ENCODE data around the gene CCN5.
"Not testable (repeated sequence)": the region's sequence is repeated elsewhere in the genome, so short reads cannot be mapped to it uniquely, and the experiment has no call there.

CCN5 gene

GRCh38 chr20:44688053-44688625 lies 27.0 kb upstream of the CCN5 start:
- no peaks in the 10 kb centered on the region for H3K36me3 ChIP-seq (ENCODE audit: control insufficient read depth, insufficient read depth, low read length)
- peaks cover 3% of the 10 kb centered on the region for H3K27me3 ChIP-seq (ENCODE audit: control insufficient read depth, insufficient read depth, low read length)
- H3K4me3 ChIP-seq (ENCODE audit: low read length) = no peak overlapping the region
- no peak overlapping the region for H3K27ac ChIP-seq (ENCODE audit: low read depth, low read length)
- H3K9ac ChIP-seq (ENCODE audit: low read length) = no peak overlapping the region
- no peaks in the 10 kb centered on the region for H3K4me1 ChIP-seq (ENCODE audit: control insufficient read depth, insufficient read depth, low read length)

DNA sequence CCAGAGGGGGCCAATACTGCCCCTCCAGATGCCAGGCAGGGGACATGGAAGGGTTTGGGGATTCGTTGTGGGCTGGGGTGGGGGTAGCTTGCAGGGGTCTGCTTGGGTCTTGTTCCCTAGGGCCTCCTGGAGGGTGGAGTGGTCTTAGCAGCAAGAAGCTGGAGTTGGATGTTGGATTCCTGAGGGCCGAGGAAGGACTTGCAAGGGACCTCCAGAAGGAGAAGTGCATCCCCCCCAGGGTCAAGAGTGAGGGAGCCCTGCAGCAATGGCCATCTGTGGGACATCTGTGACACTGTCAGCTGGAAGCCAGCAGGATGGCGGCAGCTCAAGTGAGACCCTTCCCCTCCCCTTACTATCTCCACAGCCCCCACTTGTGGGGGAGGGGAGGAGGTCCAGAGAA lies 25.4 kb upstream of the CCN5 start:
- Histone ChIP-seq H3K27me3 (ENCODE audit: control insufficient read depth, insufficient read depth, low read length) (no peaks in the 10 kb centered on the region), H3K27ac (ENCODE audit: low read depth, low read length) (no peak overlapping the region), H3K36me3 (ENCODE audit: control insufficient read depth, insufficient read depth, low read length) (no peaks in the 10 kb centered on the region), H3K4me3 (ENCODE audit: low read length) (no peak overlapping the region), H3K9ac (ENCODE audit: low read length) (no peak overlapping the region), H3K4me1 (ENCODE audit: control insufficient read depth, insufficient read depth, low read length) (no peaks in the 10 kb centered on the region)

DNA sequence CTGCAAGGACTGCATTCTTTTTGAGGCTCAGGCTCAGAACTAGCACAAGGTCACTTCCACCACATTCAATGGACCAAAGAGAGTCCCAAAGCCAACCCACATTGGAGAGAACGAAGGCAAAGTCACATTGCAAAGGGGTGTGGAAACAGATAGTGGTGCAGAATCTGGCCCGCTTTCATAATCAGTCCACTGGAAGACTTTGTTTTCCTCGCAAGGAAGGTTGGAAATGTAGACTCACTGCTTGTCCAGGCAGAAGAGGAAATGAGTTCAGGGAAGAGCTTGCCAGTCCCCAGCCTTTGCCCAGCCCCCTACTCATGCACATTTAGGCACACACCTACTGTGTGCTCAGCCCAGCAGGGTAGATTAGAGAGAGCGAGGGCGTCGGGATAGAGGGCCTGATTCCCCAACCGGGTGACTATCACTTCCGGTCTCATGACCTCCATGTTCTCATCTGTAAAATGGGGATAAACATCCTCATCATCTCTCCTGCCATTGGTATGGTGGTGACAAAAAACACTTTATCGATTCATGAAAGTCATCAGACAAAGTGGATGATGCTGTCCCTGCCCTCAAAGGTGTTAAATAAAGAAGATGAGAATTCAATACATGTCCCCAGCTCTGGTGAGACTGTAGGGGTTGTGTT lies 24.3 kb upstream of the CCN5 start:
- no peak overlapping the region for H3K27ac ChIP-seq (ENCODE audit: low read depth, low read length)
- H3K9ac ChIP-seq (ENCODE audit: low read length) = no peak overlapping the region
- no peak overlapping the region for H3K4me3 ChIP-seq (ENCODE audit: low read length)
- no peaks in the 10 kb centered on the region for H3K4me1 ChIP-seq (ENCODE audit: control insufficient read depth, insufficient read depth, low read length)
- H3K36me3 ChIP-seq (ENCODE audit: control insufficient read depth, insufficient read depth, low read length) = no peaks in the 10 kb centered on the region
- no peaks in the 10 kb centered on the region for H3K27me3 ChIP-seq (ENCODE audit: control insufficient read depth, insufficient read depth, low read length)

DNA sequence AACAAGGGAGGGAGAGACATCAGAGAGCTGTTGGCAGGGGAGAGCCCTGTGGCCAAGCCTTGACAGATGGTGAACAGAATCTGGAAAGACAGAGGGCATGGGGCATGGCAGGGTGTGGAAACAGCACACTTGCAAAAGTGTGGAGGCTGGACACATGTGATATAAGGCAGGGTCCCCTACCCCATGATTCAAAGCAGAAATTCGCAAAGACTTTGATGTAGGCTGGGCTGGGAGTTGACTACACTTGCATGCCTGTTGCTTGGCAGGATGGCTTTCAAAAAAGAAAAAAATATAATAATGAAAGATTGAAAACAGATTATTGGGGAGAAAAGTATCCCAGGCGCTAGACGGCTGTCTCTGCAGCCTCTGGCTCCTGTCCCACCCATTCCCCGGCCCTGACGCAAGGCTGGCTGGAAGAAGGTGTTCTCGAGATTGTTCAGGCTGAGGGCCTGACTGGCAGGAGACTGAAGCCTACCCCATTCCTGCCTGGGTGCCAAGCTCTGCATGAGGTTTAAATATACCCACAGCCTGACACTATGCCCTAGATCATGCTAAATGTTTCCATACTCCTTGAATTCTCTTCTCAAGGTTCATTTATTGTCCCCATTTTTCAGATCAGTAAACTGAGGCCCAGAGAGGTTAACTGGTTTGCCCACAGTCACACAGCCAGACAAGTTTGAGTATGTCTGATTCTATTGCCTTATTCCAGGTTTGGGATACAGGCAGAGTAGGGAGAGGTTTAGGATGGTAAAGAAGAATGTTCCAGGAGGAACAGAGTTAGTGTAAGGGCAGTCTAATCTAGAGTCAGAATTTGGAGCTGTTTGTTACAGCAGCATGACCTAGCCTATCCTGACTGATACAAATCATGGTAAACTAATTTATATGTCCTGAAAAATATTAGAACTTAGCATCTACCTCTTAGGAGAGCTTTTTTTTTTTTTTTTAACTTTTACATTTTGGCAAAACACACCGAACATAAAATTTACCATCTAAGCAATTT lies 23.4 kb upstream of the CCN5 start:
- H3K9ac ChIP-seq (ENCODE audit: low read length) = no peak overlapping the region
- no peaks in the 10 kb centered on the region for H3K4me1 ChIP-seq (ENCODE audit: control insufficient read depth, insufficient read depth, low read length)
- no peaks in the 10 kb centered on the region for H3K36me3 ChIP-seq (ENCODE audit: control insufficient read depth, insufficient read depth, low read length)
- no peak overlapping the region for H3K27ac ChIP-seq (ENCODE audit: low read depth, low read length)
- no peak overlapping the region for H3K4me3 ChIP-seq (ENCODE audit: low read length)
- H3K27me3 ChIP-seq (ENCODE audit: control insufficient read depth, insufficient read depth, low read length) = no peaks in the 10 kb centered on the region

DNA sequence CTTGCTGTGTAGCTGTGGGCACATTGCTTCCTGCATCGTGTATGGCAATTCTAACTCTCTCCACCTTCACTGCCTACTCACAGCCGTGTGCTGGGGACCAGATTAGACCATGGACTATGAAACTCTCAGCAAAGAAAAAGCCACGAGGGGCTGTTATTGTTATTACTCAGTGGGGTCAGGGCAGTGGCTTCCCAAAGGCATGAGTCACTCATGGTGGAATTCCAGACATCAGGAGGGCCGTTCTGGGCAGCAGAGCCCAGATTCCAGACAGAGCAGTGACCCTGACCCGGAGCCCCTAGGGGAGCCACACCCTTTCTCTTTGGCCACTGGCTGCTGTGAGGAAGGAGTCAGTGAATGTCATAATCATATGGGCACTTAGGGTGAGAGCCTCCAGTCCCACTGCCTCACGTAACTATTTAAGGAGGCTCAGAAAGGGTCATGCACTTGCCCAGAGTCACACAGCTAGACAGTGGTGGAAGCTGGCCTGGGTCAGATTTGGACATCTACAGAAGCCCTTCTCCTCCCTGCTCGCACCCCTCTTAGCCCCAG lies 22.2 kb upstream of the CCN5 start:
- H3K9ac ChIP-seq (ENCODE audit: low read length) = no peak overlapping the region
- no peaks in the 10 kb centered on the region for H3K4me1 ChIP-seq (ENCODE audit: control insufficient read depth, insufficient read depth, low read length)
- H3K27me3 ChIP-seq (ENCODE audit: control insufficient read depth, insufficient read depth, low read length) = no peaks in the 10 kb centered on the region
- H3K36me3 ChIP-seq (ENCODE audit: control insufficient read depth, insufficient read depth, low read length) = no peaks in the 10 kb centered on the region
- no peak overlapping the region for H3K4me3 ChIP-seq (ENCODE audit: low read length)
- H3K27ac ChIP-seq (ENCODE audit: low read depth, low read length) = no peak overlapping the region

DNA sequence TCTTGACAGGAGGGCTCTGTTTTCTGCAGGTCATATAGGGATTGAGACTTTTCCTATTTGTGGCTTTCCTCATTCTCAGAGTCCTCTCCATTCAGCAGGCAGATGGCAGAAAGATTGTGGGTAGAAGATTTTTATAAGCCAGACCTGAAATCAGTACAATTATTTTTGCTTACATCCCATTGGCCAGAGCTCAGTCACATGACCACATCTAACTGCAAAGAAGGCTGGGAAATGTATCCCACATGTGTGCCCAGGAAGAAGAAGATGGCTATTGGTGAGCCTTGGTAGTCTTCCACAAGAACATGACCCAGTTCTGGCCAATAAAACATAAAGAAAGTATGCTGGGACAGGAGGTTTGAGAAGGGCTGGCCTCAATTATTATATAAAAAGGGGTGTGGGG lies 21.5 kb upstream of the CCN5 start:
- no peak overlapping the region for H3K4me3 ChIP-seq (ENCODE audit: low read length)
- H3K4me1 ChIP-seq (ENCODE audit: control insufficient read depth, insufficient read depth, low read length) = no peaks in the 10 kb centered on the region
- H3K36me3 ChIP-seq (ENCODE audit: control insufficient read depth, insufficient read depth, low read length) = no peaks in the 10 kb centered on the region
- H3K27ac ChIP-seq (ENCODE audit: low read depth, low read length) = no peak overlapping the region
- H3K9ac ChIP-seq (ENCODE audit: low read length) = no peak overlapping the region
- H3K27me3 ChIP-seq (ENCODE audit: control insufficient read depth, insufficient read depth, low read length) = no peaks in the 10 kb centered on the region

DNA sequence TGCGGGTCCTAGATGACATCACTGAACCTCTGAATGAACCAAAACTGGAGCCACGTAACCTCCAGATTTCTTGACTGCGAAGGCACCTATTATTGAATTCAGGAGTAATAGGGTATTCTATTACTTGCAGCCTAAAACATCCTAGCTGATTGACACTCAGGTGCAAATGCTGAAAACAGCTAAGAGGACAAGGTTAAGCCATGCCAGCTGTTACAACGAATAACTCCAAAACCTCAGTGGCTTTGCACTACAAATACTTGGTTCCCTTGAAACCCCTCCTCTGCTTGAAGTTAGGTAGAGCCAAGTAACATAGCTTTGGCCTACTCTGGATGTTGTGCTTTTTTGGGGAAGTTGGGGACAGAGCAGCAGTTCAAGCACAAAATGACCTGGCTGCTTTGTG lies 21.0 kb upstream of the CCN5 start:
- no peaks in the 10 kb centered on the region for H3K4me1 ChIP-seq (ENCODE audit: control insufficient read depth, insufficient read depth, low read length)
- H3K27ac ChIP-seq (ENCODE audit: low read depth, low read length) = no peak overlapping the region
- no peak overlapping the region for H3K4me3 ChIP-seq (ENCODE audit: low read length)
- H3K9ac ChIP-seq (ENCODE audit: low read length) = no peak overlapping the region
- H3K27me3 ChIP-seq (ENCODE audit: control insufficient read depth, insufficient read depth, low read length) = no peaks in the 10 kb centered on the region
- H3K36me3 ChIP-seq (ENCODE audit: control insufficient read depth, insufficient read depth, low read length) = no peaks in the 10 kb centered on the region

GRCh38 chr20:44695295-44695673 lies 19.9 kb upstream of the CCN5 start:
- H3K9ac ChIP-seq (ENCODE audit: low read length) = no peak overlapping the region
- no peaks in the 10 kb centered on the region for H3K4me1 ChIP-seq (ENCODE audit: control insufficient read depth, insufficient read depth, low read length)
- H3K27ac ChIP-seq (ENCODE audit: low read depth, low read length) = no peak overlapping the region
- H3K4me3 ChIP-seq (ENCODE audit: low read length) = no peak overlapping the region
- H3K36me3 ChIP-seq (ENCODE audit: control insufficient read depth, insufficient read depth, low read length) = no peaks in the 10 kb centered on the region
- no peaks in the 10 kb centered on the region for H3K27me3 ChIP-seq (ENCODE audit: control insufficient read depth, insufficient read depth, low read length)

- no peak overlapping the region for H3K4me3 ChIP-seq (ENCODE audit: low read length)
- no peak overlapping the region for H3K27ac ChIP-seq (ENCODE audit: low read depth, low read length)
- H3K9ac ChIP-seq (ENCODE audit: low read length) = no peak overlapping the region
- H3K4me1 ChIP-seq (ENCODE audit: control insufficient read depth, insufficient read depth, low read length) = no peaks in the 10 kb centered on the region
- H3K27me3 ChIP-seq (ENCODE audit: control insufficient read depth, insufficient read depth, low read length) = no peaks in the 10 kb centered on the region
- H3K36me3 ChIP-seq (ENCODE audit: control insufficient read depth, insufficient read depth, low read length) = no peaks in the 10 kb centered on the region
Measured at GRCh38 chr20:44695674-44696300, 19.4 kb upstream of the CCN5 start.

- Histone ChIP-seq H3K36me3 (ENCODE audit: control insufficient read depth, insufficient read depth, low read length) (no peaks in the 10 kb centered on the region), H3K27ac (ENCODE audit: low read depth, low read length) (no peak overlapping the region), H3K4me1 (ENCODE audit: control insufficient read depth, insufficient read depth, low read length) (no peaks in the 10 kb centered on the region), H3K27me3 (ENCODE audit: control insufficient read depth, insufficient read depth, low read length) (no peaks in the 10 kb centered on the region), H3K9ac (ENCODE audit: low read length) (no peak overlapping the region), H3K4me3 (ENCODE audit: low read length) (no peak overlapping the region)
Measured at GRCh38 chr20:44696315-44696714, 18.9 kb upstream of the CCN5 start.

DNA sequence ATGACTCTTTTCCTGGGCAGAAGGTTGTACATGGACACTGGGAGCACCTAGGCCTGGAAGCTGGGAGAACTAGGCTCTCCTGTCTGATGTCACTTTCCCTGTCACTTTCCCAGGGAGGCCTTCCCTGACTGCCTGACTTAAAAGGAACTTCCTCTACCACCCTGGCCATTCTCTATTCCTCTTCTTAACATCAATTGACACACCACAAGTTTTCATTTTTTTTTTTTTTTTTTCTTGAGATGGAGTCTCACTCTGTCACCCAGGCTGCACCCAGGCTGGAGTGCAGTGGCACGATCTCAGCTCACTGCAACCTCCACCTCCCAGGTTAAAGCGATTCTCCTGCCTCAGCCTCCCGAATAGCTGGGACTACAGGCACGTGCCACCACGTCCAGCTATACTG lies 18.1 kb upstream of the CCN5 start:
- not testable (repeated sequence) for H3K36me3 ChIP-seq (ENCODE audit: control insufficient read depth, insufficient read depth, low read length); H3K9ac ChIP-seq (ENCODE audit: low read length); H3K4me1 ChIP-seq (ENCODE audit: control insufficient read depth, insufficient read depth, low read length); H3K27ac ChIP-seq (ENCODE audit: low read depth, low read length); H3K27me3 ChIP-seq (ENCODE audit: control insufficient read depth, insufficient read depth, low read length); H3K4me3 ChIP-seq (ENCODE audit: low read length)

GRCh38 chr20:44698351-44698750 lies 16.8 kb upstream of the CCN5 start:
- Histone ChIP-seq H3K27me3 (ENCODE audit: control insufficient read depth, insufficient read depth, low read length) (no peaks in the 10 kb centered on the region), H3K4me1 (ENCODE audit: control insufficient read depth, insufficient read depth, low read length) (no peaks in the 10 kb centered on the region), H3K36me3 (ENCODE audit: control insufficient read depth, insufficient read depth, low read length) (no peaks in the 10 kb centered on the region), H3K9ac (ENCODE audit: low read length) (no peak overlapping the region), H3K27ac (ENCODE audit: low read depth, low read length) (no peak overlapping the region), H3K4me3 (ENCODE audit: low read length) (no peak overlapping the region)
